SK-N-SH treated with all-trans-retinoic acid at 6 μM for 48 hours (cell line): ENCODE data around the gene LRRC15.

ENCODE experiments used
- CREB5 ChIP-seq: fragments of 250-450 bp; sonication (Bioruptor Pico); IDR thresholded peaks from 2 replicates; pipeline ENCODE4 v1.5.1; 2020; ENCODE audit warnings: low read depth, mild to moderate bottlenecking, moderate library complexity
- GLIS3 ChIP-seq: fragments of 250-450 bp; sonication (Bioruptor Pico); IDR thresholded peaks from 2 replicates; pipeline ENCODE4 v1.5.0; 2020; ENCODE audit warnings: mild to moderate bottlenecking, moderate library complexity
- POU6F1 ChIP-seq: fragments of 250-450 bp; sonication (Bioruptor Pico); IDR thresholded peaks from 2 replicates; pipeline ENCODE4 v1.8.0; 2021; ENCODE audit warnings: low read depth, mild to moderate bottlenecking, moderate library complexity, borderline replicate concordance
- SNAI2 ChIP-seq: fragments of 250-450 bp; sonication (Bioruptor Pico); IDR thresholded peaks from 2 replicates; pipeline ENCODE4 v1.5.0; 2020; ENCODE audit warnings: mild to moderate bottlenecking, moderate library complexity
- TCF4 ChIP-seq: fragments of 250-450 bp; sonication (Bioruptor Pico); IDR thresholded peaks from 2 replicates; pipeline ENCODE4 v1.8.0; 2021; ENCODE audit warnings: mild to moderate bottlenecking, moderate library complexity, borderline replicate concordance
- ZFP3 ChIP-seq: fragments of 250-450 bp; sonication (Bioruptor Pico); IDR thresholded peaks from 2 replicates; pipeline ENCODE4 v1.5.0; 2020; ENCODE audit warnings: mild to moderate bottlenecking, moderate library complexity

- no peak for TF ChIP-seq CREB5 (CRISPR knock-in tag)
- TF ChIP-seq TCF4 = no peak
- TF ChIP-seq SNAI2 (CRISPR knock-in tag) = no peak
- no peak for TF ChIP-seq POU6F1 (CRISPR knock-in tag)
- no peak for TF ChIP-seq ZFP3
- no peak for TF ChIP-seq GLIS3 (CRISPR knock-in tag)
Measured at GRCh38 chr3:194351080-194351672, 18.4 kb downstream of the LRRC15 start, which contains the start of gene CPN2.
